ENCODE measurements around the gene KLHL3. TPM values are rescaled to one million over a fixed set of nuclear protein-coding genes. Genes with fewer than 3 reads are reported as not detected.

The KLHL3 gene
- total RNA-seq, 4 donors from 2014 or later = 1.0 to 3.0 (median 2.1) TPM

- WGBS, 2 donors = 92 to 94% methylated on average over 2 of the region's 2 CpGs
- TF ChIP-seq CTCF (IDR thresholded peaks at IDR 0.05) = no peak
- no peak for TF ChIP-seq POLR2A (IDR thresholded peaks at IDR 0.05)
- no peak for DNase-seq (ENCODE audit: low spot score in 2 of 2)
- intact Hi-C loops (cut with DNase I; ENCODE audit: low total_unique reads) = no loop called here
- no peak overlapping the region for H3K4me3 ChIP-seq (ENCODE audit: low read depth, poor library complexity, severe bottlenecking)
Measured at GRCh38 chr5:137714494-137714893, 21.4 kb downstream of the KLHL3 start.

GRCh38 chr5:137712139-137712667 lies 23.7 kb downstream of the KLHL3 start:
- TF ChIP-seq CTCF (IDR thresholded peaks at IDR 0.05) (no peak), POLR2A (IDR thresholded peaks at IDR 0.05) (no peak)
- no peak overlapping the region for H3K4me3 ChIP-seq (ENCODE audit: low read depth, poor library complexity, severe bottlenecking)
- intact Hi-C loops (cut with DNase I; ENCODE audit: low total_unique reads) = no loop called here
- 81 to 91% methylated on average over 2 of the region's 2 CpGs for WGBS, 2 donors
- no peak for DNase-seq (ENCODE audit: low spot score in 2 of 2)

- 92% methylated on average over 5 of the region's 5 CpGs for WGBS, 2 donors
- no peak for DNase-seq (ENCODE audit: low spot score in 2 of 2)
- H3K4me3 ChIP-seq (ENCODE audit: low read depth, poor library complexity, severe bottlenecking) = no peak overlapping the region
- no peak for TF ChIP-seq POLR2A (IDR thresholded peaks at IDR 0.05)
- no peak for TF ChIP-seq CTCF (IDR thresholded peaks at IDR 0.05)
- intact Hi-C loops (cut with DNase I; ENCODE audit: low total_unique reads) = no loop called here
Measured at GRCh38 chr5:137710086-137710485, 25.8 kb downstream of the KLHL3 start.

GRCh38 chr5:137708796-137709559 lies 26.9 kb downstream of the KLHL3 start:
- H3K4me3 ChIP-seq (ENCODE audit: low read depth, poor library complexity, severe bottlenecking) = no peak overlapping the region
- 91 to 93% methylated on average over 3 of the region's 3 CpGs for WGBS, 2 donors
- intact Hi-C loops (cut with DNase I; ENCODE audit: low total_unique reads) = no loop called here
- TF ChIP-seq POLR2A (IDR thresholded peaks at IDR 0.05) (no peak), CTCF (IDR thresholded peaks at IDR 0.05) (no peak)
- DNase-seq (ENCODE audit: low spot score in 2 of 2) = no peak

GRCh38 chr5:137708062-137708461 lies 27.8 kb downstream of the KLHL3 start:
- WGBS, 2 donors = 92 to 100% methylated on average over 1 of the region's 1 CpG
- intact Hi-C loops (cut with DNase I; ENCODE audit: low total_unique reads) = no loop called here
- TF ChIP-seq POLR2A (IDR thresholded peaks at IDR 0.05) (no peak), CTCF (IDR thresholded peaks at IDR 0.05) (no peak)
- no peak overlapping the region for H3K4me3 ChIP-seq (ENCODE audit: low read depth, poor library complexity, severe bottlenecking)
- no peak for DNase-seq (ENCODE audit: low spot score in 2 of 2)
